ENCODE results near the gene STARD7. TPM values are rescaled to one million over a fixed set of nuclear protein-coding genes. Genes with fewer than 3 reads are reported as not detected.

Gene STARD7
- total RNA-seq, 4 donors from 2014 or later: 116 to 149 (median 125) TPM

DNA sequence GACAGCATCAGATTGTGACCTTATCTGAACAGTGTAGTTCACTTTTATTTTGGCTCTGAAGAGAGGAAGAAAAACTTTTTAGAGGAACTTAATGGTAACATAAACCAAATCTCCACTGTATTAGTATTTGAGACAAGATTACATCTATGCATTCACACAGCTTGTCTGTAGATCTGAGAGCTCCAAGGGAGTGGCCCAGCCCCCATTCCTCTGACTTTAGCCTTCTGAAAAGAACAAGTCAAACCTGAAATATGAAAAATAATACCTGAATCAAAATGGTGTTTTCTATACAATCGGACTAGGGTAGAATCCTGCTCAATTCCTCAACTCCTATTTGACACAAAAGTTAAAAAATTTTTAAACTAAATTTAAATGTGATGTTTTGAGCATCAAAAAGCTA lies 23.1 kb downstream of the STARD7 start:
- ATAC-seq (ENCODE audit: low FRiP score): no peak
- no peak for DNase-seq (ENCODE audit: low spot score)
- TF ChIP-seq, protein P1, sequence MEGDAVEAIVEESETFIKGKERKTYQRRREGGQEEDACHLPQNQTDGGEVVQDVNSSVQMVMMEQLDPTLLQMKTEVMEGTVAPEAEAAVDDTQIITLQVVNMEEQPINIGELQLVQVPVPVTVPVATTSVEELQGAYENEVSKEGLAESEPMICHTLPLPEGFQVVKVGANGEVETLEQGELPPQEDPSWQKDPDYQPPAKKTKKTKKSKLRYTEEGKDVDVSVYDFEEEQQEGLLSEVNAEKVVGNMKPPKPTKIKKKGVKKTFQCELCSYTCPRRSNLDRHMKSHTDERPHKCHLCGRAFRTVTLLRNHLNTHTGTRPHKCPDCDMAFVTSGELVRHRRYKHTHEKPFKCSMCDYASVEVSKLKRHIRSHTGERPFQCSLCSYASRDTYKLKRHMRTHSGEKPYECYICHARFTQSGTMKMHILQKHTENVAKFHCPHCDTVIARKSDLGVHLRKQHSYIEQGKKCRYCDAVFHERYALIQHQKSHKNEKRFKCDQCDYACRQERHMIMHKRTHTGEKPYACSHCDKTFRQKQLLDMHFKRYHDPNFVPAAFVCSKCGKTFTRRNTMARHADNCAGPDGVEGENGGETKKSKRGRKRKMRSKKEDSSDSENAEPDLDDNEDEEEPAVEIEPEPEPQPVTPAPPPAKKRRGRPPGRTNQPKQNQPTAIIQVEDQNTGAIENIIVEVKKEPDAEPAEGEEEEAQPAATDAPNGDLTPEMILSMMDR (IDR thresholded peaks at IDR 0.05): no peak

DNA sequence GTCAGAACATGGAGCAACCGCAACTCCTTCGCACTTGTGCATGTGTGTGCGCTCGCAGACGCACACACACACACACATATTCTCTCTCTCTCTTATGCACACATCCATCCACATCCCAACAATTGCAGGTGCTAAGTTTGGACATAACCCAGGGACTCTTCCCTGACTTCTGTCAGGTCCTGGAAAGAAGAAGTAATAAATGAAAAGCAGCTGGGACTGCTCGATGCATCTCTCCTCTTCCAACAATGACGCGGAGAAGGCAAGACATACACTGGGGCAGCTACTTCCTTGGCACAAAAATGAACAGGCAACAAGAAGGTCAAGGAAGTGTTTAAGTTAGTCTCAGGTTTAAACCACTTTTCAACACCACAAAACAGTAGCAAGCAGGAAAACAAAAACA lies 23.6 kb downstream of the STARD7 start:
- no peak for ATAC-seq (ENCODE audit: low FRiP score)
- TF ChIP-seq, protein P1 (IDR thresholded peaks at IDR 0.05): no peak
- no peak for DNase-seq (ENCODE audit: low spot score)

DNA sequence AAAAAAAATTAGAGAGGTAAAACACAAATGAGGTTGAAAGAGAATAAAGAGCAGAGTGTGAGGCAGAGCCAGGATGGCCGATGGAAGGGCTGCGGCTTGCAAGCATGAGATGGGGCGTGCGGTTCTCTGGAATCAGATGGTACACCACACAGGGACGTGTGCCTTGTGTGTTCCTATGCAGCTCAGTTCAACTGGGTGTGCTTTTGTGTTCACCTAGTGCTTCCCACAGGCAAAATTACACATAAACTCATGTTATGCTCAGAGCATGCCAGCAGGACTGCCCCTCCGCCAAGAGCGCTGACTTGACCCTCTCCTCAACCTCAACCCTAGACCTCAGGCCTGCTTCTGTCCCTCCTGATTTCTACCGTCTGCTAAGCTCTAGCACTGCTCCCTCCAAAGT lies 24.4 kb downstream of the STARD7 start:
- ATAC-seq (ENCODE audit: low FRiP score) (no peak), DNase-seq (ENCODE audit: low spot score) (no peak)
- TF ChIP-seq, protein P1 (IDR thresholded peaks at IDR 0.05): no peak

DNA sequence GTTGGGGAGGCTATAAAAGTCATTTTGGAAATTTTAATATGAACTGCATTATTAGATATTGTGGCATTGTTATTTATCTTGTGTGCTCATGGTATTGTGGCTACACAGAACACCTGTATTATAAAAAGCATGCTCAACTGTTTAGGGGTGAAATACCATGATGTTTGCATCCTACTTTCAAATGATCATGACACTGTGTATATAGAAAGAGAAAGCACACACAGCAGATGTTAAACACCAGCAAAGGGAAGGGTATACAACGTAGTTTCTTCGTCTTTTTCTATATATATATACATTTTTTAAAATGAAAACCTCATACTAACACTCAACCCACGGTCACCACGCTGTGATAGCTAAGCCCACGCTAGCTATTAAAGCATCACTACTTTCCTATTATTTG lies 27.1 kb downstream of the STARD7 start:
- ATAC-seq (ENCODE audit: low FRiP score) (no peak), DNase-seq (ENCODE audit: low spot score) (no peak)
- TF ChIP-seq, protein P1 (IDR thresholded peaks at IDR 0.05): no peak

DNA sequence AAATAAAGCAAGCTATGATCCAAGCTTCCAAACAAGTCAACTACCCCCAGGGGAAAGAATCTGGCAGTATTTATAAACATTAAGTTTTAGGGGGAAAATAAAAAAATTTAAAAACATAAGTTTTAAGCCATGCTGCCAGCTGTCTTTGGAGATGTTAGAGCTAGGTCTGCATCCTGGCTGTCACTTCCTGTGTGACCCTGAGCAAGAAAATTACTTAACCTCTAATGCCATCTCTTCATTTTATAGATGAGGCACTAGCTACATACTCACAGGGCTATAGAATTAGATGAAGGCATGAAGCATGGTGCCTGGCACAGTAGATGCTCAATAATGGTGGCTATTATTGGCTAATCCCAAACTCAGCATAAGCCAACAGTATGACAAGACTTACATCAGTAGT lies 28.1 kb downstream of the STARD7 start:
- ATAC-seq (ENCODE audit: low FRiP score) (no peak), DNase-seq (ENCODE audit: low spot score) (no peak)
- TF ChIP-seq, protein P1 (IDR thresholded peaks at IDR 0.05): no peak

DNA sequence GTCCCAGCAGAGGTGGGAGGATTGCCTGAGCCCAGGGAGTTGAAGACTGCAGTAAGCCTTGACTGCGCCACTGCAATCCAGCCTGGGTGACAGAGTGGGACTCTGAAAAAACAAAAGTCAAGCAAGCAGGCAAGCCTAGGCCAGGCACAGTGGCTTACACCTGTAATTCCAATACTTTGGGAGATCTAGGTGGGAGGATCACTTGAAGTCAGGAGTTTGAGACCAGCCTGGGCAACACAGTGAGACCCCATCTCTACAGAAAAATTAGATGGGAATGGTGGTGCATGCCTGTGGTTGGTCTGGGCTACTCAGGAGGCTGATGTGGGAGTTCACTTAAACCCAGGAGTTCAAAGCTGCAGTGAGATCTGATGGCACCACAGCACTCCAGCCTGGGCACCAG lies 28.6 kb downstream of the STARD7 start:
- TF ChIP-seq, protein P1 (IDR thresholded peaks at IDR 0.05): no peak

DNA sequence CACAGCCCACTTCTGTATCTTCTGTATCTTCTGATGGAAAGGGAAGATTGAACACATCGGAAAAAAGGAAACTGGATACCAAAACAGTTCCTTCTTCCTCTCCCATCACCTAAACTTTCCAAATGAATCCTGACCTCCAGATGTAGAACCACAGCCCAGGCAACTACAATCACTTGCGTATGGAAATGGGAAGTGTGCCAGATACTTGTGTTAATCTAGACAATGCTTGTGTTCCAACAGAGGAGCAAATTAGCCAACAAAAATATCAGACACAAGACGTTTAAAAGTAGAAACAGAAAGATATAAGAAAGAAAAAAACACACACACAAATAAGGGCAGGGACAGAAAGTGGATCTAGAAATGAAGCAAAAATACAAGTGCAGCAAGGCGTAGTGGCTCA lies 32.0 kb downstream of the STARD7 start:
- no peak for DNase-seq (ENCODE audit: low spot score)
- ATAC-seq (ENCODE audit: low FRiP score): no peak
- TF ChIP-seq, protein P1 (IDR thresholded peaks at IDR 0.05): no peak

More for the DNA sequence above, 28.6 kb downstream of the STARD7 start:
- DNase-seq (ENCODE audit: low spot score) (no peak), ATAC-seq (ENCODE audit: low FRiP score) (no peak)

Data from omental fat pad (tissue), 4 donors.